SK-N-SH treated with all-trans-retinoic acid at 6 μM for 48 hours (cell line): ENCODE measurements around the gene TUBB4B.

Experiments
- ATAC-seq: fragments of 200-7000 bp; cut with Tn5 transposase; 3 replicates; pipeline ENCODE4 v1.9.1; 2020; ENCODE audit warnings: mild to moderate bottlenecking, moderate library complexity
- ARNTL ChIP-seq: fragments of 450-650 bp; formaldehyde crosslinking; IDR thresholded peaks from 2 replicates; pipeline ENCODE4 v1.5.0; 2020; ENCODE audit warnings: low read depth, mild to moderate bottlenecking, moderate library complexity, borderline replicate concordance
- BACH2 ChIP-seq: fragments of 250-450 bp; sonication (Bioruptor Pico); IDR thresholded peaks from 2 replicates; pipeline ENCODE4 v1.9.0; 2021; ENCODE audit warnings: mild to moderate bottlenecking, borderline replicate concordance
- CREB5 ChIP-seq: fragments of 250-450 bp; sonication (Bioruptor Pico); IDR thresholded peaks from 2 replicates; pipeline ENCODE4 v1.5.1; 2020; ENCODE audit warnings: low read depth, mild to moderate bottlenecking, moderate library complexity
- GLIS3 ChIP-seq: fragments of 250-450 bp; sonication (Bioruptor Pico); IDR thresholded peaks from 2 replicates; pipeline ENCODE4 v1.5.0; 2020; ENCODE audit warnings: mild to moderate bottlenecking, moderate library complexity
- ISL1 ChIP-seq: fragments of 250-450 bp; sonication (Bioruptor Pico); IDR thresholded peaks from 2 replicates; pipeline ENCODE4 v2.1.2; 2022; ENCODE audit warnings: mild to moderate bottlenecking, moderate library complexity
- POU6F1 ChIP-seq: fragments of 250-450 bp; sonication (Bioruptor Pico); IDR thresholded peaks from 2 replicates; pipeline ENCODE4 v1.8.0; 2021; ENCODE audit warnings: low read depth, mild to moderate bottlenecking, moderate library complexity, borderline replicate concordance
- RARB ChIP-seq: fragments of 250-450 bp; sonication (Bioruptor Pico); IDR thresholded peaks from 2 replicates; pipeline ENCODE4 v1.8.0; 2021; ENCODE audit warnings: mild to moderate bottlenecking, moderate library complexity
- SNAI2 ChIP-seq: fragments of 250-450 bp; sonication (Bioruptor Pico); IDR thresholded peaks from 2 replicates; pipeline ENCODE4 v1.5.0; 2020; ENCODE audit warnings: mild to moderate bottlenecking, moderate library complexity
- TCF4 ChIP-seq: fragments of 250-450 bp; sonication (Bioruptor Pico); IDR thresholded peaks from 2 replicates; pipeline ENCODE4 v1.8.0; 2021; ENCODE audit warnings: mild to moderate bottlenecking, moderate library complexity, borderline replicate concordance
- TOX ChIP-seq: fragments of 250-450 bp; sonication (Bioruptor Pico); IDR thresholded peaks from 2 replicates; pipeline ENCODE4 v1.8.0; 2021; ENCODE audit warnings: mild to moderate bottlenecking, moderate library complexity, borderline replicate concordance
- TSHZ2 ChIP-seq: fragments of 250-450 bp; sonication (Bioruptor Pico); IDR thresholded peaks from 2 replicates; pipeline ENCODE4 v1.5.0; 2020; ENCODE audit warnings: mild to moderate bottlenecking, moderate library complexity
- ZC3H10 ChIP-seq: fragments of 250-450 bp; sonication (Bioruptor Pico); IDR thresholded peaks from 2 replicates; pipeline ENCODE4 v1.5.1; 2021; ENCODE audit warnings: mild to moderate bottlenecking, moderate library complexity
- ZFP30 ChIP-seq: fragments of 450-650 bp; formaldehyde crosslinking; IDR thresholded peaks from 2 replicates; pipeline ENCODE4 v1.5.0; 2022; ENCODE audit warnings: mild to moderate bottlenecking, moderate library complexity
- ZNF565 ChIP-seq: fragments of 450-650 bp; formaldehyde crosslinking; conservative IDR thresholded peaks from 2 replicates; pipeline ENCODE4 v1.5.0; 2020; ENCODE audit warnings: low read depth, mild to moderate bottlenecking, moderate library complexity
- ZNF70 ChIP-seq: fragments of 450-650 bp; formaldehyde crosslinking; IDR thresholded peaks from 2 replicates; pipeline ENCODE4 v1.5.0; 2020; ENCODE audit warnings: mild to moderate bottlenecking, moderate library complexity
- TF ChIP-seq, protein P1 (sequence below): fragments of 250-450 bp; sonication (Bioruptor Pico); IDR thresholded peaks from 2 replicates; pipeline ENCODE4 v1.8.0; 2020; ENCODE audit warnings: mild to moderate bottlenecking, moderate library complexity, borderline replicate concordance

Gene TUBB4B

DNA sequence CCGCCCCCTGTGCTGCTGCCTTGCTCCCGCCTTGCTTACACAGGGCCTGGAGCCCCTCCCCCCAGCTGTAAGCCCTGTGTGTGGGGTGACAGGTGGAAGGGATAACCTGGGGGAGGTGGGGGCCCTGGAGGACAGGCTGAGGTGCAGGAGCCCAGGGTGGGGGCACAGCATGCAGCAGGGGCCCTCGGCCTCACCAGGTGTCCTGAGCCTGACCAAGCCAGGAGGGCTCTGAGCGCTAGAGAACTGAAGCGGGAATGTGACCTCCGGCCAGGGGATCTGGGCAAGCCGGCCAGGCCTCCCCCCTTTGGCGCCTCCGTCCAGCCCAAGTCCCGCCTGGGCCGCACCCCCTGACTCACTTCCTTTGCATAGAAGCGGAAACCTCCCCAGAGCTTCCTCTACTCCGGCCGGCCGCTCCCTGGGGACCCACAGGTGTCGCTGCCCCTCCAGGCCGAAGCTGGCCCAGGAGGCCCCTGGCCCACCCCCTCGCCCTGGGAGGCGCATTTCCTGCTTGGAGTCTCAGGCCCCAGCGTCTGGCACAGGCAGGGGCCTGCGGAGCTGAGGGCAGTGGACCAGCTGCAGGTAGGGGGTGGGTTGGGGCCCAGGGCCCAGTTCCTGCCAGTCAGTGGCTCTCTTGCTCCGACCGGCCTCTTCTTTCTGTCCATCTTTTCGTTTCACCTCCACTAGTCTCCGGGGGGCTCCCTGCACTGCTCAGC lies 36.4 kb downstream of the TUBB4B start, which contains the start of gene TOR4A:
TOR4A (plus strand) TSS at position 398 of the 713 bp plus-strand sequence. CDS start 964 bp downstream, outside the sequence.
- TF ChIP-seq ZNF70 (no peak), ISL1 (CRISPR knock-in tag) (no peak), RARB (CRISPR knock-in tag) (no peak), TSHZ2 (CRISPR knock-in tag) (no peak)
- ATAC-seq: peak; percentile 45

GRCh38 chr9:137278061-137278701 lies 37.1 kb downstream of the TUBB4B start:
- ATAC-seq: no peak
- TF ChIP-seq GLIS3 (CRISPR knock-in tag): no peak
- TF ChIP-seq TCF4: no peak
- TF ChIP-seq TOX (CRISPR knock-in tag): no peak
- no peak for TF ChIP-seq ZNF565 (CRISPR knock-in tag)
- no peak for TF ChIP-seq TSHZ2 (CRISPR knock-in tag)
- TF ChIP-seq, protein P1, sequence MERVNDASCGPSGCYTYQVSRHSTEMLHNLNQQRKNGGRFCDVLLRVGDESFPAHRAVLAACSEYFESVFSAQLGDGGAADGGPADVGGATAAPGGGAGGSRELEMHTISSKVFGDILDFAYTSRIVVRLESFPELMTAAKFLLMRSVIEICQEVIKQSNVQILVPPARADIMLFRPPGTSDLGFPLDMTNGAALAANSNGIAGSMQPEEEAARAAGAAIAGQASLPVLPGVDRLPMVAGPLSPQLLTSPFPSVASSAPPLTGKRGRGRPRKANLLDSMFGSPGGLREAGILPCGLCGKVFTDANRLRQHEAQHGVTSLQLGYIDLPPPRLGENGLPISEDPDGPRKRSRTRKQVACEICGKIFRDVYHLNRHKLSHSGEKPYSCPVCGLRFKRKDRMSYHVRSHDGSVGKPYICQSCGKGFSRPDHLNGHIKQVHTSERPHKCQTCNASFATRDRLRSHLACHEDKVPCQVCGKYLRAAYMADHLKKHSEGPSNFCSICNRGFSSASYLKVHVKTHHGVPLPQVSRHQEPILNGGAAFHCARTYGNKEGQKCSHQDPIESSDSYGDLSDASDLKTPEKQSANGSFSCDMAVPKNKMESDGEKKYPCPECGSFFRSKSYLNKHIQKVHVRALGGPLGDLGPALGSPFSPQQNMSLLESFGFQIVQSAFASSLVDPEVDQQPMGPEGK: no peak
- TF ChIP-seq POU6F1 (CRISPR knock-in tag): no peak
- TF ChIP-seq ARNTL (CRISPR knock-in tag): no peak
- TF ChIP-seq ZC3H10 (CRISPR knock-in tag): no peak
- TF ChIP-seq SNAI2 (CRISPR knock-in tag): no peak
- no peak for TF ChIP-seq ISL1 (CRISPR knock-in tag)
- TF ChIP-seq ZFP30 (CRISPR knock-in tag): no peak
- no peak for TF ChIP-seq BACH2 (CRISPR knock-in tag)
- TF ChIP-seq CREB5 (CRISPR knock-in tag): no peak
